Thoracic aorta (tissue), 2 donors: ENCODE results near the gene MARK3. TPM values are rescaled to one million over a fixed set of nuclear protein-coding genes. Genes with fewer than 3 reads are reported as not detected.

Experiments
- ATAC-seq: fragments of 150-250 bp; one replicate; pipeline ENCODE4 v1.8.0; 2017; ENCODE audit warnings: low read depth; ENCODE audit not compliant: insufficient number of reproducible peaks, low FRiP score
- DNase-seq: peaks from one replicate; pipeline ENCODE4 v3.0.0-alpha.2; 2020; ENCODE audit warnings: low spot score
- H3K27ac ChIP-seq, 2 donors: fragments of 200-600 bp; sonication (generic); 1 replicate in 1 of 2; 2 replicates in 1 of 2; pipeline ENCODE4 v1.5.1; 2016; ENCODE audit warnings: mild to moderate bottlenecking in 2 of 2, moderate library complexity in 2 of 2
- H3K27me3 ChIP-seq: fragments of 200-600 bp; sonication (generic); replicated peaks from 2 replicates; pipeline ENCODE4 v1.6.0; 2016; ENCODE audit warnings: mild to moderate bottlenecking; ENCODE audit not compliant: insufficient read depth
- H3K36me3 ChIP-seq: fragments of 200-600 bp; sonication (generic); one replicate; pipeline ENCODE4 v1.5.1; 2016
- H3K4me1 ChIP-seq, 2 donors: fragments of 200-600 bp; sonication (generic); 1 replicate in 1 of 2; 2 replicates in 1 of 2; pipeline versions ENCODE4 v1.5.1 to v1.6.0; 2016; ENCODE audit warnings: low read depth in 2 of 2, mild to moderate bottlenecking in 1 of 2; ENCODE audit not compliant: control insufficient read depth in 1 of 2
- H3K4me3 ChIP-seq: fragments of 200-600 bp; sonication (generic); 2 replicates; pipeline ENCODE4 v1.5.1; 2016; ENCODE audit warnings: mild to moderate bottlenecking
- H3K9me3 ChIP-seq: fragments of 200-600 bp; sonication (generic); 2 replicates; pipeline ENCODE4 v1.5.1; 2016
- total RNA-seq, 2 donors: library from RNA; depleted of rRNA; stranded (reverse); fragments of >200 nt; gene quantifications; one replicate each; pipeline versions ENCODE4 v1.1.0 to v1.2.3, GENCODE V29; 2016
- TF ChIP-seq, protein P1 (sequence below): fragments of 200-600 bp; sonication (generic); IDR thresholded peaks from one replicate; pipeline ENCODE4 v1.5.1; 2019; ENCODE audit warnings: antibody characterized with exemption

Gene MARK3
- total RNA-seq, 2 donors from 2014 or later = 77.6 to 133 TPM

DNA sequence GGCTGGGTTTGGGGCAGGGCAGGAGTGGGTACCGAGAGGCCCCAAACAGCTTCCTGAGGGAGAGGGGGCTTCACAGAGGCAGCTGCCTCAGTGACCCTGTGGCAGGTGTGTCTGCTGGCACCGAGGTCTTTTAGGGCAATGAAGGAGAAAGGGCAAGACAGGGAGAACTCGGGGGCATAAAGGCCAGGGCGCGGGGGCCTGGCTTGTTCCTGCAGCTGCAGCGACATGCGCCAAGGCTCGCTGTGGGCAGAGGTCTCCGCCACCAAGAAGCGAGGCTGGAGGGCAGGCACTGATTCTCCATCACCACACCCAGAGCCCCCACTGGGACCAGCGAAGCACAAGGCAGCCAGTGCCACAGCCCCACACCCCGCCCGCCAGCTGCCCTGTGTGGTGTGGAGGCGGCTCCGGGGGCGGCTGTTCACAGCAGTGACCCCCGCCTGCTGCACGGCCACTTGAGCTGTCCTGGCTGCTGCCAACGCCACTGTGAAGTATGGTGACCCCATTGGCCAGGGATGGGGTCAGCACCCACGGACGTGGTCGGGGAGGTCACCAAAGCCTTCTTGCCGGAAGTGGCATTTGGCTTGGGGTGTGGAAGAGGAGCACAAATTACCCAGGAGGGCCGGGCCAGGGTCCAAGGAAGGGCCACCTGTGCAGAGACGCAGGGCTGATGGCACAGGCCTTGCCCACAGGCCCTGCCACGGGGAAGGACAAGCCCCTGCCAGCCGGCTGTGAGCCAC is 160.9 kb downstream of the MARK3 start:
- TF ChIP-seq, protein P1, sequence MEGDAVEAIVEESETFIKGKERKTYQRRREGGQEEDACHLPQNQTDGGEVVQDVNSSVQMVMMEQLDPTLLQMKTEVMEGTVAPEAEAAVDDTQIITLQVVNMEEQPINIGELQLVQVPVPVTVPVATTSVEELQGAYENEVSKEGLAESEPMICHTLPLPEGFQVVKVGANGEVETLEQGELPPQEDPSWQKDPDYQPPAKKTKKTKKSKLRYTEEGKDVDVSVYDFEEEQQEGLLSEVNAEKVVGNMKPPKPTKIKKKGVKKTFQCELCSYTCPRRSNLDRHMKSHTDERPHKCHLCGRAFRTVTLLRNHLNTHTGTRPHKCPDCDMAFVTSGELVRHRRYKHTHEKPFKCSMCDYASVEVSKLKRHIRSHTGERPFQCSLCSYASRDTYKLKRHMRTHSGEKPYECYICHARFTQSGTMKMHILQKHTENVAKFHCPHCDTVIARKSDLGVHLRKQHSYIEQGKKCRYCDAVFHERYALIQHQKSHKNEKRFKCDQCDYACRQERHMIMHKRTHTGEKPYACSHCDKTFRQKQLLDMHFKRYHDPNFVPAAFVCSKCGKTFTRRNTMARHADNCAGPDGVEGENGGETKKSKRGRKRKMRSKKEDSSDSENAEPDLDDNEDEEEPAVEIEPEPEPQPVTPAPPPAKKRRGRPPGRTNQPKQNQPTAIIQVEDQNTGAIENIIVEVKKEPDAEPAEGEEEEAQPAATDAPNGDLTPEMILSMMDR = no peak
- ATAC-seq (no peak), DNase-seq (no peak)
- no peaks in the 10 kb centered on the region for H3K27me3 ChIP-seq
- no peaks in the 10 kb centered on the region for H3K36me3 ChIP-seq
- no peaks in the 10 kb centered on the region for H3K9me3 ChIP-seq
- H3K4me1 ChIP-seq = peaks cover 51 to 63% of the 10 kb centered on the region in 2 donors
- H3K27ac ChIP-seq = no peak overlapping the region
- no peak overlapping the region for H3K4me3 ChIP-seq

GRCh38 chr14:103546652-103547454 is 161.6 kb downstream of the MARK3 start:
- Histone ChIP-seq H3K9me3 (no peaks in the 10 kb centered on the region), H3K27me3 (no peaks in the 10 kb centered on the region), H3K4me1 (peaks cover 50 to 63% of the 10 kb centered on the region in 2 donors), H3K27ac (no peak overlapping the region), H3K4me3 (no peak overlapping the region), H3K36me3 (no peaks in the 10 kb centered on the region)
- DNase-seq (no peak), ATAC-seq (no peak)
- TF ChIP-seq, protein P1 = peak; percentile 91

DNA sequence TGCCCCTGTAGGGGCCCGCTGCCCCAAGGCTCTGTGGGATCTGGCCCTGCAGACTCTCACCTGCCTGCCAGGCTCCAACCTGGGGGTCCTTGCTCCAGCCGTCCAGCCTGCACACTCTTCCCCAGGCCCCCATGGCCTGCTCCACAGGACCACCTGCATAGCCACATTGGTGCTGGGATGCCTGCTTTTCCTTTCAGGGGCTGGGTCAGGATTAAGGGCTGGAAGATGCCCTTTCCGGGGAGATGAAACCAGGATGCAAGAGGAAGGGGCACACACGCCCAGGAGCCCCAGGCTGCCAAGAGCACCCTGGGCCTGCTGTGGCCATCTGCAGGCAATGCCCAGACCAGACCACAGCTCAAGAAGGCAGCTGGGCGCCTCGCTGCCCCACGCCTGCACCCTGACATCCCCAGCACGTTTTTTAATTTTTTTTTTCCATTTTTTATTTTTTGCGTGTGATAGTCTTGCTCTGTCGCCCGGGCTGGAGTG is 162.3 kb downstream of the MARK3 start:
- H3K27me3 ChIP-seq = no peaks in the 10 kb centered on the region
- H3K36me3 ChIP-seq = no peaks in the 10 kb centered on the region
- no peak overlapping the region for H3K27ac ChIP-seq
- TF ChIP-seq, protein P1 = no peak
- DNase-seq = no peak
- H3K4me1 ChIP-seq = peaks cover 48 to 63% of the 10 kb centered on the region in 2 donors
- no peak overlapping the region for H3K4me3 ChIP-seq
- no peak for ATAC-seq
- no peaks in the 10 kb centered on the region for H3K9me3 ChIP-seq

- Histone ChIP-seq H3K4me3 (no peak overlapping the region), H3K36me3 (no peaks in the 10 kb centered on the region), H3K27ac (no peak overlapping the region), H3K27me3 (no peaks in the 10 kb centered on the region), H3K9me3 (no peaks in the 10 kb centered on the region), H3K4me1 (peaks cover 46 to 63% of the 10 kb centered on the region in 2 donors)
- TF ChIP-seq, protein P1 = no peak
- DNase-seq = no peak
- no peak for ATAC-seq
Observed at GRCh38 chr14:103547941-103548462, 162.8 kb downstream of the MARK3 start.
